GM13977 (cell line): ENCODE results near the gene TACC2.

Experiments
- DNase-seq: peaks from one replicate; pipeline ENCODE4 v3.0.0; 2012; ENCODE audit warnings: low spot score
- in situ Hi-C: fragments of 300-500 bp; cut with MboI; formaldehyde crosslinking; loops from one replicate; pipeline ENCODE4 v1.12.0; 2022; ENCODE audit warnings: low sequenced_read_pairs, low pct_unique_long_range_greater_than_20kb, mixed read lengths, inconsistent platforms; ENCODE audit not compliant: unreplicated experiment
- TF ChIP-seq, protein P1 (sequence below): IDR thresholded peaks from 2 replicates; pipeline ENCODE4 v1.5.1; 2012; ENCODE audit warnings: mild to moderate bottlenecking, control low read depth; ENCODE audit not compliant: insufficient read depth; ENCODE audit errors: extremely low read depth, missing control alignments

TACC2 gene

DNA sequence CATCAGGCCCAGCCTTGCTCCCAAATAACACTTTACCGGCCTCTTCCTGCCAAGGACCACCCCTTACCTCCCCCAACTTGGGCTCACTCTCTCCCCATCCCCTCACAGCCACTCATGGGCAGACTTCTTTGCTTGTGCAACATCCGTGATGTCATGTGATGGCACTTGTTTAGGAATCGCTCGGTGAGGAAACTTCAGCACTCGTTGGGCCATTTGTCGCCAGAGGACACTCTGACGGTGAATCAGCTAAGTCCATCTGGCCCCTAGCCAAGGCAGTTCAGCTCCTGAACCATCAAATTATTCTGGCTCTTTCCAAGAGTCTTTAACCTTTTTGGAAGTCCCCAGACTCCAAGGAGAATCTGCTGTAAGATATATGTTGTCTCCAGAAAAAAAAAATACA lies 301.4 kb downstream of the TACC2 start:
- in situ Hi-C loops = loop anchor here (25.0 kb wide), 1 partner anchor 272 kb away; the partner anchor contains the start of gene DMBT1
- DNase-seq = no peak
- TF ChIP-seq, protein P1, sequence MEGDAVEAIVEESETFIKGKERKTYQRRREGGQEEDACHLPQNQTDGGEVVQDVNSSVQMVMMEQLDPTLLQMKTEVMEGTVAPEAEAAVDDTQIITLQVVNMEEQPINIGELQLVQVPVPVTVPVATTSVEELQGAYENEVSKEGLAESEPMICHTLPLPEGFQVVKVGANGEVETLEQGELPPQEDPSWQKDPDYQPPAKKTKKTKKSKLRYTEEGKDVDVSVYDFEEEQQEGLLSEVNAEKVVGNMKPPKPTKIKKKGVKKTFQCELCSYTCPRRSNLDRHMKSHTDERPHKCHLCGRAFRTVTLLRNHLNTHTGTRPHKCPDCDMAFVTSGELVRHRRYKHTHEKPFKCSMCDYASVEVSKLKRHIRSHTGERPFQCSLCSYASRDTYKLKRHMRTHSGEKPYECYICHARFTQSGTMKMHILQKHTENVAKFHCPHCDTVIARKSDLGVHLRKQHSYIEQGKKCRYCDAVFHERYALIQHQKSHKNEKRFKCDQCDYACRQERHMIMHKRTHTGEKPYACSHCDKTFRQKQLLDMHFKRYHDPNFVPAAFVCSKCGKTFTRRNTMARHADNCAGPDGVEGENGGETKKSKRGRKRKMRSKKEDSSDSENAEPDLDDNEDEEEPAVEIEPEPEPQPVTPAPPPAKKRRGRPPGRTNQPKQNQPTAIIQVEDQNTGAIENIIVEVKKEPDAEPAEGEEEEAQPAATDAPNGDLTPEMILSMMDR = no peak

DNA sequence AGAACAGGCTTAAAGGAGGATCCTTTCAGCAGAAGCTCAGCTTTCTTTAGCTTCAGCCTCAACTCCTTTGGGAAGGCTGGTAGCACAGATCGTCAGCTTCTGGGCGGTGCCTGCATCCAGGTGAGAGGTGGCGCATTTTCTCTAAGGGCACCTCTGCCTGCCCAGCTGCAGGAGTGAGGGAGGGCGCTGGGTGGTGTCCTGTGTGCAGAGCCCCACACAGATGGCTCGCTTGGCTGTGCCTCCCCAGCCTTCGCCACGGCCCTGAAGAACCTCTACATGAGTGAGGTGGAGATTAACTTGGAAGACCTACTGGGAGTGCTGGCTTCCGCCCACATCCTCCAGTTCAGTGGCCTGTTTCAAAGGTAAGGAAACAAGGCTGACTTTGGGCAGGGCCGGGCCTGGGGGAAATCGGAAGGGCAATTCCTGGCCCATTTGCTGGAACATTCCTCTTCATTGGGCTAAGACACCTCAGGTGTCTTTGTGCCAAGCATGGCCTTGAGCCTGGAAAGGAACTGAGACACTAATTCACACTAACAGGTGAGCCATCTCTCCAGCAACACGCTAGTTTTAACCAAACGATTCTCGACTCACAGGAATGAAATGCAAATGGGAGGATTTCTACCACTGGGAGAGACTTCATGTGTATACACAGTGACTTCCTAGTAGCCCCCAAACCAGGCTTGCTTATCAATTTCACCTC lies 302.0 kb downstream of the TACC2 start:
- no peak for DNase-seq
- TF ChIP-seq, protein P1 = no peak
- in situ Hi-C loops = loop anchor here (25.0 kb wide), 1 partner anchor 271 kb away; the partner anchor contains the start of gene DMBT1

DNA sequence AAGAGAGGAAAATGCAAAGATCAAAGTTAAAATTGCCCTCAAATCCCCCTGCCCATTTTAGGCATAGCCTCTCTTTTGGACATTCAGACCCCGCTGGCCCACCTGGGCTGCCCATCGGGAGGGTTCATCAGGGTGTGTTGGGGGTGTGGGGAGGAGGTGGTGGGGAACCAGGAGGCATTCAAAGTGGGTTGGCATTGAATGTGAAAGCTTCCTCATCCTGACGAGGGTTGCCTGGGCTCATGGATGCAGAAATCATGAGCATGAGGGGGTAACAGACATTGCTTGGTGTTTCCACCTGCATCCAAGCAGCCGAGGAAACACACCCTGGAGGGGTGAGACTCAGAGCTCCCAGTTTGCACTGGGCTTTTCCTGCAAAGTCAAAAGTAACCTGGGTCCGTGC lies 302.8 kb downstream of the TACC2 start:
- in situ Hi-C loops = loop anchor here (25.0 kb wide), 1 partner anchor 271 kb away; the partner anchor contains the start of gene DMBT1
- TF ChIP-seq, protein P1 = no peak
- DNase-seq = no peak

DNA sequence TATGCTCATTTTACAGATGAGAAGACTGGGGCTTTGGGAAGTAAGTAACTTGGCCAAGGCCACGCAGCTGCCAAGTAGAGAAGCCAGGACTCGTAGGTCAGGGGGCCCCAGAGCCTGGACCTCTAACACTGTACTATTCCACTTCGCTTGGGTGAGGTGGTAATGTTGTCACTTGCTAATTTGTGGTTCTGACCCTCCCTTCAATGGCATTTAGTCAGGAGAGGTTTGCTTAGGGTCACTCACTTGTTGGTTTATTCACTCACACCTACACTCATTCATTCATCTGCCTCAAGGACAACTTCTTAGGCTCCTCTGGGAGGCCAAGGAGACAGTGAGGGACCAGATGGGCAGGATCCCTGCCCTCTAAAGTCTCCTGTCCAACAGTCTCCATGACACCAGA lies 303.4 kb downstream of the TACC2 start:
- TF ChIP-seq, protein P1 = no peak
- DNase-seq = no peak
- in situ Hi-C loops = loop anchor here (25.0 kb wide), 1 partner anchor 270 kb away; the partner anchor contains the start of gene DMBT1

DNA sequence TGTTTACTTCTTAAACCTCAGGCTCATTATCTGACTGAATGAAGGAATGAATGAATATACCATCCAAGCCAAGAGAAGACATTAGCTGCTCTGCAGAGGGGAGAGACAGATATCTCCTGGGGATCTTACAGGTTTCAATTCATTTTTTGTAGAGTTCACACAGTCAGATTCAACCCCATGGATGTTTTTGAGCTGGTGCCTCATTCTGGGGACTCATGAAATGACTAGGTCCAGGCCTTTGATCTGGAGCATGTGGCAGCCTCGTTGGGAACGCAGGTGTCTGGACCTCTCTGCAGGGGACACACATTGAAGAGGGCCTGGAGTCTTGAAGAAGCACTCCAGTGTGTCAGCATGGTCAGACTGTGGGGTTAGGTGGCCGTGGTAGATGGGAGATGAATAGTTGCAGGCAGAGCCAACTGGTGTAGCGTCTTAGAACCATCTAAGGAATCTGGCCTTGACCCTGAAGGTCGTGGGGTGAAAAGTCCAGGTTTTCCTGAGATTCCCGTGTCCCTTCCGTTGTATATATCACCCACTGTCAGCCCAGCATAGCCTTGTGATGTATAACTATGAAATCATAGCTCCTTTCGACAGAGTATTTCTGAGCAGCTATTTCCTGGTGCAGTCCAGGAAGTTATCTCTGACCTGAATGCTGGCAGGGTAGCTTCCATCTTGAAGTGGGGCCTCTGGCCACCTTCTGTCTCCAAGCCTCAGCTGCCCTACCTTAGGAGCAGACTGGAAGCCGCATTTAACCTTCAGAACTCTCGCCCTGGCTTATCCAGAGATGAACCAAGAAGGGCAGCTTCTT lies 304.4 kb downstream of the TACC2 start:
- DNase-seq = peak; percentile 28
- TF ChIP-seq, protein P1 = no peak
- in situ Hi-C loops = loop anchor here (25.0 kb wide), 1 partner anchor 269 kb away; the partner anchor contains the start of gene DMBT1

DNA sequence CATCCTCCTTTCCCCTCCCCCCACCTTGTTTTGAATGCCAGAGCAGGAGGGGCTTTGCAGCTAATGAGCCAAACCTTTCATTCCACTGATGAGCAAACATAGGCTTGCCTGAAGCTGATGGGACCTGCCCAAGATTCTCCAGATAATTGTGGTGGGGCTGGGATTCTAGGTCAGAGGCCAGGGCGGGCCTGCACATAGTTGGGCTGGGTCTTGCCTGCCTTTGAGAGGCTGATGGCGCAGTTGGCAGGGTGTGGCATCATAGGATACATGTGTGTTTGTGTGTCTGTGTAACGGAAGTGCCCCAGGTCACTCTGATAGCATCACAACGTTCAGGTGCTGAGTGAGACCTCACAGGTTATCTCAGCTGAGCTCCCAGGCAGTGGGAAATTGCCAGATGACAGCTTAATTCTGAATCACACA lies 305.0 kb downstream of the TACC2 start:
- TF ChIP-seq, protein P1 = no peak
- in situ Hi-C loops = loop anchor here (25.0 kb wide), 1 partner anchor 268 kb away; the partner anchor contains the start of gene DMBT1
- no peak for DNase-seq
